CD4-positive, alpha-beta T cell treated with Interleukin-15 for 1 hour (primary cell): ENCODE measurements around the gene ADAMTS17.

Source experiments
- DNase-seq: peaks from one replicate; pipeline ENCODE4 v3.0.0-alpha.2; 2020

The ADAMTS17 gene

DNA sequence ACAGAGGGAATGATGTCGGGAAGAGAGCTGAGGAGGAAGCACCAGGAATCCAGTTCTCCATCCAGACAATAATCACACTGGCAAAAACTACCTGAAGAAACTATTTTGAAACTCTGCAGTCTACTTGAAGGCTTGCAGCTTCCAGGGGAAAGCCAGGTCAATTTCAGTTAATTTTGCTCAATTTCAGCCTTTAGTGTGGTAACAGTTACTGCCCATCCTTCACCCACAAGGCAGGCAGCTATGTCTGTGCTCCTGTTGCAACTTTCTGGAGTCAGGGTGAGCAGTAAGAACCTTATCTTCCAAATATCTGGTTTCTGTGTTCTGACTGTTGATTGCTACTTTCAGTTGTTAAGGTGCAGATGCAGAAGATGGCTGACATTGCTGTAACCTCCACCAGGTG is 221.7 kb downstream of the ADAMTS17 start:
- no peak for DNase-seq

DNA sequence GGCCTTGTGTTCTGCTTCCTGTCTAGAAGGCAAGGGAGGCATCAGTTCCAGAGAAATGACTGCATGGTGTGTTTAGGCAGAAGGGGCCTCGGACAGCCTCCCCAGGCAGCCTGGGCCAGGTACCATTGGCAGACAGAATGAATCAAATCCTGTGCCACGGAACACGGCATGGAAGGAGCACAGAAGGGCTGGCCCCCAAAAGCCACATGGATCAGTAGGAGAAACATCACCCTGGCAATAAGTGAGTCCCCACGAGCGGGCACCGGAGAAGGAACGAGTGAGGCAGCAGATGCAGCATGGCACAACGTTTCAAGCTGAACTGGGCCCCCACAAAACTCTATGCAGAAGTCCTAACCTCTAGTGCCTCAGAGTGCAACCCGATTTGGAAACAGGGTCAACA is 223.2 kb downstream of the ADAMTS17 start:
- DNase-seq, result no peak

- no peak for DNase-seq
Observed at GRCh38 chr15:100116416-100117190, 225.2 kb downstream of the ADAMTS17 start.

GRCh38 chr15:100115711-100116090 is 226.1 kb downstream of the ADAMTS17 start:
- DNase-seq, result no peak

GRCh38 chr15:100115066-100115710 is 226.6 kb downstream of the ADAMTS17 start:
- no peak for DNase-seq

DNA sequence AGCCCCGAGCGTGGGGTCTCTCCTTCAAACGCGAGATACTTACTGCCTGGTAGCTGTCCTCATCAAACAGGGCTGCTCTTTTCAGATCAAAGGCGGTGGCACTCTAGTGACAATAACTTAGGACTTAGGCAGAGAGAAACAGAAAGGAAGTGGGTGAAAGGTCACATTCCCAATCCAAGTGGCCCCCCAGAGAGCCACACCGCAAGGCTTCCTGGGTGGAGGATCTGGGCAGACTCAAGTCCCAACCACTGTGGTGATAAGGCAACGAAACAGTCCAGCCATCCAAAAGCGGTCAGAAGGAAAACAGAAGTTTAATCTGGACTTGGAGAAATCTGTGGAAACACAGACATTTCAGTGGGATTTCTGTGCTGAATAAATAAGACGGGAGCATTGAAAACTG is 227.2 kb downstream of the ADAMTS17 start:
- no peak for DNase-seq

GRCh38 chr15:100114100-100114499 is 227.7 kb downstream of the ADAMTS17 start:
- DNase-seq, result no peak

- no peak for DNase-seq
Observed at GRCh38 chr15:100113351-100114080, 228.3 kb downstream of the ADAMTS17 start.

DNA sequence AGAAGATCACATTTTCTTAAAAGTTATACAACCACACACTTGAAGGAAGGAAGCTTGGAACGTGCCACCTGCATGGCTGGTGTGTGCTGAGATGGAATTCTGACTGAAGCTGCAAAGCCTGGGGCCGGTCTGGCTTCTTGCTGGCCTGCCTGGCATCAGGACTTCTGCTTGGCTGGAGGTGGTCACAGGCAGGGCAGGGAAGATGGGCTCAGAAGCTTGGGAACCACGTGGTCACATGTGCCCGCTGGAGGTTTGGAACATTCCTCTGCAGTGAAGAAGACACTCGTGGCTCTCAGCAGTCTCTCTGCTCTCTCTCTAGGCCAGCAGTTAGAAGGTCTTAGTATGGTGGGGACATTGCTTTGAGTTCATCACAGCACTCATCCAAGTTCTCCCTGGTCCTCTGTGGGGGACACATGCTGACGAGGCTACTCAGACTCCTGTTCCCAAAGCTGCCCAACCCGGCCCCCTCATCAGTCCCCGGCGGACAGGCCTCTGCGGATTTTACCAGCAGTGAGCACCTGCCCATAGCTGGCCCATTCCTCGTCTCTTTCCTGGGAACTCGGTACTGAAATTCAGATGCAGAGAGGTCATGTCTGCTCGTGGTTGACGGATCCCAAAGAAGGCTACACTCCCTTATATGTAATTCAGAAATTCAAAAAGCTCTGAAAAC is 229.0 kb downstream of the ADAMTS17 start:
- no peak for DNase-seq

DNA sequence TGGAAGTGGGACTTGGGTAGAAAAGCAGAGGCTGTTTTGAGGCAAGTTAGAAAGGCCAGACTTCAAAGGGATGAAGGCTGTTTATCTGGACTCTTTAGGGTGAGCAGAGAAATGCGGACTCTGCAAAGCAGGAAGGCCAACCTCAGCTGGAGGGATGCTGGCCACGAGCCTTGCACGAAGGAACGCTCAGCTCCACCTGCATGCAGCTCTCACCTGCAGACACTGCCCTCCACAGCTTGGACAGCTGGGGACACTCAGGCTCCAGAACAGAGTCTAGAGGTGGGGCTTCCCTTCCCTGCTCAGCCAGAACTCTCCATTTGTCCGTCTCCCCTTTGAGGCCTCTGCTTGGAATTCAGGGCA is 229.7 kb downstream of the ADAMTS17 start:
- DNase-seq, result no peak

- no peak for DNase-seq
Observed at GRCh38 chr15:100111125-100112060, 230.4 kb downstream of the ADAMTS17 start.

- DNase-seq, result no peak
Observed at GRCh38 chr15:100109486-100110035, 232.2 kb downstream of the ADAMTS17 start.

DNA sequence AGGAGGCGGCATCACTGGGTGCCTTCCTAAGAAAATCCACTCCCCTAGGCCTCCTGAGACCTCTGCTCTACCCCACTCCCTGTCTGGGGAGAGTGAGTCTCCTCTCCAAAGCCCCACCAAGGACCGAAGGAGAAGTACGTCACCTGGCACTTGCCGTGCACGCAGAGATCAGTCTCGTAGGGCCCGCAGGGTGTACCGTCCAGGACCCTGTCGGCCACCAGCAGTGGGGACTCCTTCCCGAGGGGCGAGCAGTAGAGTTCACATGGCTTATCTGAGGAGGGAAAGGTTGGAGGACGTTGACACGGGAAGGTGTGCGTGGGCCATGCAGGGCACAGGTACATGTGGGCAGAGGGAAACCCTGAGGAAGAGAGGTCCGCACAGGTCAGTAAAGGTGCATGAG is 232.9 kb downstream of the ADAMTS17 start:
- no peak for DNase-seq

DNA sequence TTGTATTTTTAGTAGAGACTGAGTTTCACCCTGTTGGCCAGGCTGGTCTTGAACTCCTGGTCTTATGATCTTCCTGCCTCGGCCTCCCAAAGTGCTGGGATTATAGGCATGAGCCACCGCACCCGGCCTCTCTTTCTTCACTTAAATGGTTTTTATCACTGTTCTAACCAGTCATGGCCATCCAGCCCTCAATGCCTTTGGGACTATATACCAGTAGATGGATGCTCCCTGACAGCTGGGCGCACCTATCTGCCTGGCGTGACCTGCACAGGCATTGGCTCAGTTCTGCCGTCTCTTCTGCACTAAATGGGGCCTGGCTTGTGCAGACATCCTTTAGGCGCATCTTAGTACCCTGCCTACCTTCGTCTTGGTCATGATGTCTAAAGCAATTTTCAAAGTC is 233.4 kb downstream of the ADAMTS17 start:
- no peak for DNase-seq

- no peak for DNase-seq
Observed at GRCh38 chr15:100107606-100108225, 234.1 kb downstream of the ADAMTS17 start.

DNA sequence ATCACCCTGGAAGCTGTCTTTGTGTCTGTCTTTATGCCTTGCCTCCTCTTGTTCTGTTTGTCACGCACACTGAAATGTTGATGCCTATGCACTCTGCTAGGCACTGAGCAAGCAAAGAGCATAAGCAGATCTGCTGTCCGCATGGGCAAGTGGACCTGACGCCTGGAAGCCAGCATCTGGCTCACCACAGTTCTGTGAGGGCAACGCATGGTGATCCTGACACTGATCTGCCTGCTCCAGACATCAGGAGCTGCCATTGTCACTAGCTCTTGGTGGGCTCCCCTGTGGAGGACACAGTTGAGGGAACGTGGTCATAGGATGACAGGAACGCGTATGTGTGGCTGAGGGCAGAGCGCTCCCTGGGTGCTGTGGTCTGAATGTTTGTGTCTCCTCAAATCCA is 234.6 kb downstream of the ADAMTS17 start:
- no peak for DNase-seq

GRCh38 chr15:100106732-100107131 is 235.0 kb downstream of the ADAMTS17 start:
- no peak for DNase-seq

DNA sequence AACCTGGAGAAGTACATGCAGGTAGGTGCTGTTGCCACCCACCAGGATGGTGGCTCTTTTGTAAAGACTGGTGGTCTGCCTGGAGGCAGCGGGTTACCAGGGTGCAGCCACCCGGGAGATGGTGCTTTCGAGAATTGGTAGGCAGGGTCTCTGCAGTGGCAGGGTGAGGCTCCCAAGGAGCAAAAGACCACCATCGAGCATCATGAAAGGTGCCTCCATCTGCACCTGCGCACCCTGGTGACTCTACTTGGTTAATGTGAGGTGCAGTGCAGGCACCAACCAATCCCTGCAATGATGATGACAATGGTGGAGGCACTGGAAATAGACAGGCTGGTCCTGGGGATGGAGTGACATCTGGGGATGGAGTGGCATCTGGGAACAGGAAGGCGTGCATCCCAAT is 236.7 kb downstream of the ADAMTS17 start:
- no peak for DNase-seq

- no peak for DNase-seq
Observed at GRCh38 chr15:100104245-100104644, 237.5 kb downstream of the ADAMTS17 start.

GRCh38 chr15:100103828-100104227 is 237.9 kb downstream of the ADAMTS17 start:
- DNase-seq, result no peak

GRCh38 chr15:100101426-100102089 is 240.2 kb downstream of the ADAMTS17 start:
- no peak for DNase-seq
